Endometrial microvascular endothelial cells (primary cell): ENCODE measurements around the gene EYS. TPM values are rescaled to one million over a fixed set of nuclear protein-coding genes. Genes with fewer than 3 reads are reported as not detected.
"Not testable (repeated sequence)": the region's sequence is repeated elsewhere in the genome, so short reads cannot be mapped to it uniquely, and the experiment has no call there.

Experiments used
- in situ Hi-C: cut with HindIII; loops from 2 replicates; pipeline ENCODE4 v1.10.0; 2017; ENCODE audit warnings: low sequenced_read_pairs, low pct_unique_long_range_greater_than_20kb; ENCODE audit errors: inconsistent ontology term
- total RNA-seq: library from RNA; depleted of rRNA; stranded (reverse); fragments of >200 nt; gene quantifications from one replicate; pipeline ENCODE4 v1.2.3, GENCODE V29; 2015; ENCODE audit errors: inconsistent ontology term

The EYS gene
- total RNA-seq, 1 donor from 2014 or later = not detected

GRCh38 chr6:63858691-63859090 is 1848.3 kb downstream of the EYS start:
- in situ Hi-C loops = no loop called here

- in situ Hi-C loops = no loop called here
Measured at GRCh38 chr6:63856271-63856670, 1850.8 kb downstream of the EYS start.

GRCh38 chr6:63844287-63844686 is 1862.7 kb downstream of the EYS start:
- in situ Hi-C loops = no loop called here

GRCh38 chr6:63839485-63839884 is 1867.5 kb downstream of the EYS start:
- in situ Hi-C loops = no loop called here

- in situ Hi-C loops = not testable (repeated sequence)
Measured at GRCh38 chr6:63828678-63829077, 1878.3 kb downstream of the EYS start.

GRCh38 chr6:63824722-63825121 is 1882.3 kb downstream of the EYS start:
- in situ Hi-C loops = no loop called here

GRCh38 chr6:63821442-63821841 is 1885.6 kb downstream of the EYS start:
- in situ Hi-C loops = no loop called here

GRCh38 chr6:63819831-63820230 is 1887.2 kb downstream of the EYS start:
- in situ Hi-C loops = no loop called here

GRCh38 chr6:63817492-63818050 is 1889.5 kb downstream of the EYS start:
- in situ Hi-C loops = no loop called here

- in situ Hi-C loops = no loop called here
Measured at GRCh38 chr6:63816982-63817436, 1890.0 kb downstream of the EYS start.

- in situ Hi-C loops = no loop called here
Measured at GRCh38 chr6:63816401-63816981, 1890.5 kb downstream of the EYS start.

- in situ Hi-C loops = no loop called here
Measured at GRCh38 chr6:63814459-63814858, 1892.6 kb downstream of the EYS start.

GRCh38 chr6:63813566-63814120 is 1893.4 kb downstream of the EYS start:
- in situ Hi-C loops = no loop called here

- in situ Hi-C loops = no loop called here
Measured at GRCh38 chr6:63808576-63808975, 1898.5 kb downstream of the EYS start.

- in situ Hi-C loops = no loop called here
Measured at GRCh38 chr6:63807056-63807455, 1900.0 kb downstream of the EYS start.

- in situ Hi-C loops = no loop called here
Measured at GRCh38 chr6:63806573-63806913, 1900.5 kb downstream of the EYS start.

GRCh38 chr6:63805808-63806572 is 1901.0 kb downstream of the EYS start:
- in situ Hi-C loops = no loop called here

- in situ Hi-C loops = no loop called here
Measured at GRCh38 chr6:63805345-63805744, 1901.7 kb downstream of the EYS start.

GRCh38 chr6:63804381-63804956 is 1902.6 kb downstream of the EYS start:
- in situ Hi-C loops = no loop called here

GRCh38 chr6:63803371-63803770 is 1903.7 kb downstream of the EYS start:
- in situ Hi-C loops = no loop called here
